KMS-11 (cell line): ENCODE data around the gene ARL10.

Experiments
- H2AFZ ChIP-seq: fragments of 200-600 bp; sonication (generic); 2 replicates; pipeline ENCODE4 v1.6.1; 2016; ENCODE audit warnings: antibody characterized with exemption, mixed run types, low read depth
- H3K27ac ChIP-seq: fragments of 200-600 bp; sonication (generic); 2 replicates; pipeline ENCODE4 v1.6.1; 2016; ENCODE audit warnings: mild to moderate bottlenecking, mixed run types
- H3K27me3 ChIP-seq: fragments of 200-600 bp; sonication (generic); 2 replicates; pipeline ENCODE4 v1.6.1; 2017; ENCODE audit warnings: mild to moderate bottlenecking, low read depth, mixed run types, moderate library complexity; ENCODE audit not compliant: insufficient read depth
- H3K36me3 ChIP-seq: fragments of 200-600 bp; sonication (generic); 2 replicates; pipeline ENCODE4 v1.6.1; 2017; ENCODE audit warnings: mild to moderate bottlenecking, mixed run types; ENCODE audit not compliant: insufficient read depth
- H3K4me1 ChIP-seq: fragments of 200-600 bp; sonication (generic); 2 replicates; pipeline ENCODE4 v1.6.1; 2016; ENCODE audit warnings: mild to moderate bottlenecking, low read depth, mixed run types; ENCODE audit not compliant: poor library complexity, severe bottlenecking
- H3K4me2 ChIP-seq: fragments of 200-600 bp; sonication (generic); 2 replicates; pipeline ENCODE4 v1.7.0; 2016; ENCODE audit warnings: mild to moderate bottlenecking, mixed run types
- H3K4me3 ChIP-seq: fragments of 200-600 bp; sonication (generic); IDR thresholded peaks from 2 replicates; pipeline ENCODE4 v1.6.1; 2017; ENCODE audit warnings: low read depth, low read length, mixed read lengths; ENCODE audit not compliant: insufficient read depth
- H3K79me2 ChIP-seq: fragments of 200-600 bp; sonication (generic); 2 replicates; pipeline ENCODE4 v1.6.1; 2016; ENCODE audit warnings: low read depth, mixed run types; ENCODE audit not compliant: insufficient read depth
- H3K9ac ChIP-seq: fragments of 200-600 bp; sonication (generic); 2 replicates; pipeline ENCODE4 v1.6.1; 2016; ENCODE audit warnings: mild to moderate bottlenecking, mixed run types
- H4K20me1 ChIP-seq: fragments of 200-600 bp; sonication (generic); 2 replicates; pipeline ENCODE4 v1.6.1; 2016; ENCODE audit warnings: mild to moderate bottlenecking, mixed run types; ENCODE audit not compliant: insufficient read depth
- CTCF ChIP-seq: fragments of 200-600 bp; sonication (generic); conservative IDR thresholded peaks from 2 replicates; pipeline ENCODE4 v1.6.1; 2017; ENCODE audit warnings: low read depth, mild to moderate bottlenecking, antibody characterized with exemption, low read length, moderate library complexity, mixed read lengths

Gene ARL10

DNA sequence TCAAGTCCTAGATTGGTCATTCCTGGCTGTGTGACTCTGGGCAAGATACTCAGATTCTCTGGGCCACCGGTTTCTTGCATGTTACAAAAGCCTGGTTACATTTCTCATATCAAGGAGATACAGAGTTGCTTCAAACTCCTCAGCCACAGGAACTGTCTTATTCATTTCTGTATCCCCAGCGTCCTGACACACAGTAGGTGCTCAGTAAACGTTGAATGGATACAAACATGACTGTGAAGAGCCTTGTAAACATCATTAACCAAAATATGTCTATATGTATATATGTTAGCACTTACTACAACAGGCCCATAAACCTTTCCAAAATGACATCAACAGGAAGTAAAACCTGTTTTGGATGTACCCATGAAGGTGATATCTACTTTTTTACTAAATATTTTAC is 49.4 kb downstream of the ARL10 start:
- H3K27me3 ChIP-seq = no peaks in the 10 kb centered on the region
- H3K4me3 ChIP-seq = no peak overlapping the region
- H3K4me1 ChIP-seq = peaks cover 28% of the 10 kb centered on the region
- H3K27ac ChIP-seq = no peak overlapping the region
- peaks cover 18% of the 10 kb centered on the region for H3K79me2 ChIP-seq
- H4K20me1 ChIP-seq = no peaks in the 10 kb centered on the region
- H3K9ac ChIP-seq = no peak overlapping the region
- H3K4me2 ChIP-seq = peak overlapping the region; percentile 88
- no peak for TF ChIP-seq CTCF
- H3K36me3 ChIP-seq = no peaks in the 10 kb centered on the region
- H2AFZ ChIP-seq = no peak overlapping the region

- no peaks in the 10 kb centered on the region for H3K36me3 ChIP-seq
- H3K27ac ChIP-seq = peak overlapping the region; percentile 55
- no peaks in the 10 kb centered on the region for H3K27me3 ChIP-seq
- H4K20me1 ChIP-seq = no peaks in the 10 kb centered on the region
- peak overlapping the region; percentile 44; the same call in 1 of the 2 replicates for H2AFZ ChIP-seq
- peaks cover 28% of the 10 kb centered on the region for H3K4me1 ChIP-seq
- H3K9ac ChIP-seq = peak overlapping the region; percentile 85
- no peak overlapping the region for H3K4me3 ChIP-seq
- TF ChIP-seq CTCF = no peak
- peaks cover 18% of the 10 kb centered on the region for H3K79me2 ChIP-seq
- peak overlapping the region; percentile 88 for H3K4me2 ChIP-seq
These were observed 50.1 kb downstream of the ARL10 start for GRCh38 chr5:176415240-176415951.

GRCh38 chr5:176415952-176416924 is 51.0 kb downstream of the ARL10 start, which contains the start of gene CLTB:
Gene CLTB (minus strand): TSS chr5:176416539. CDS start chr5:176416363, 176 bp downstream.
- Histone ChIP-seq H3K9ac (peak within 1 kb of the TSS; percentile 85), H2AFZ (peak within 1 kb of the TSS; percentile 67), H3K36me3 (no peaks in the 10 kb centered on the region), H3K27ac (peak within 1 kb of the TSS; percentile 55), H3K79me2 (peaks cover 18% of the 10 kb centered on the region), H3K27me3 (no peaks in the 10 kb centered on the region), H4K20me1 (no peaks in the 10 kb centered on the region), H3K4me1 (peaks cover 22% of the 10 kb centered on the region), H3K4me3 (no peak within 1 kb of the TSS), H3K4me2 (peak within 1 kb of the TSS; percentile 88)
- TF ChIP-seq CTCF = 0 out of 2 replicates have a peak, but pooled peaks have one; percentile 18

DNA sequence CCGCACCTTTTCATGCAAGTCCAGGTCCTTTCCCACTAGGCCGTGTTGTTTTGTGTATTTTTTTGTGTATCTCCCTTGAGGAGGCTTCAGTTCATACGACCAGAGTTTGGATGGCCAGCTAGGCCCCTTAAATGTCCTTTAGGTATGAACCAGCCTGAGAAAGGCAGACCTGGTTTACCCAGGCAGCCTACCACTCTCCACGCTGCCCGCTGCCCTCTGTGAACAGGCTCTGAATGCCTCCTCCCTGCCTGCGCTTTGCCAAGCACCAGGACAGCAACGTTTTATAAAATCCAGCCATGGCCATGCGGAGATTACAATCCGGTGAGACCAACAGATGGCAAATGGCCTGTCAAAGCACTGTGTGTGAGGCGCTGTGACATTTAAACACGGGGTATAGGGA is 51.7 kb downstream of the ARL10 start:
- Histone ChIP-seq H3K36me3 (no peaks in the 10 kb centered on the region), H3K27me3 (no peaks in the 10 kb centered on the region), H3K4me3 (no peak overlapping the region), H2AFZ (peak overlapping the region; percentile 67), H4K20me1 (no peaks in the 10 kb centered on the region), H3K27ac (no peak overlapping the region), H3K4me1 (peaks cover 17% of the 10 kb centered on the region), H3K79me2 (peaks cover 18% of the 10 kb centered on the region), H3K4me2 (peak overlapping the region; percentile 54), H3K9ac (no peak overlapping the region)
- TF ChIP-seq CTCF = no peak
